A549 (cell line): ENCODE measurements around the gene MANF. TPM values are rescaled to one million over a fixed set of nuclear protein-coding genes. Genes with fewer than 3 reads are reported as not detected.

ENCODE experiments used
- ATAC-seq, 2 experiments: fragments of 200-7000 bp in 1 of 2; fragments of >200 bp in 1 of 2; cut with Nextera tagmentation in 1 of 2; cut with Tn5 transposase in 1 of 2; 3 replicates each; pipeline versions ENCODE4 v1.8.0 to v1.9.1; 2018 to 2020; ENCODE audit warnings: mild to moderate bottlenecking in 1 of 2, moderate library complexity in 1 of 2
- CTCF ChIA-PET: fragments of 300-600 bp; sonication (Branson Sonifier 250); formaldehyde crosslinking; extraction: SDS; loops from one replicate; lab custom pipeline; 2021; ENCODE audit warnings: antibody characterized with exemption, inconsistent platforms; lab: Yijun Ruan, JAX
- POLR2A ChIA-PET: fragments of 350-600 bp; formaldehyde crosslinking; extraction: SDS; loops from one replicate; lab custom pipeline; 2021; ENCODE audit warnings: antibody characterized with exemption, inconsistent platforms; lab: Yijun Ruan, JAX
- DNase-seq, 2 experiments: peaks; one replicate each; pipeline versions ENCODE4 v3.0.0 to v3.0.0-alpha.2; 2011 to 2016; ENCODE audit warnings: low read depth in 1 of 2, low spot score in 1 of 2
- FAIRE-seq: peaks from 2 replicates; lab custom pipeline; 2011; peaks lifted over from hg19 to GRCh38; lab: Jason Lieb, UNC
- H3K27ac ChIP-seq, 2 experiments: fragments of >200 bp; sonication (Bioruptor Twin); formaldehyde crosslinking; 3 replicates each; pipeline ENCODE4 v1.5.1; 2016 to 2017
- H3K4me1 ChIP-seq: fragments of >200 bp; sonication (Bioruptor Twin); formaldehyde crosslinking; 3 replicates; pipeline ENCODE4 v1.6.1; 2016
- H3K4me2 ChIP-seq: fragments of >200 bp; sonication (Bioruptor Twin); formaldehyde crosslinking; 3 replicates; pipeline ENCODE4 v1.6.1; 2016
- H3K4me3 ChIP-seq: fragments of >200 bp; sonication (Bioruptor Twin); formaldehyde crosslinking; 3 replicates; pipeline ENCODE4 v1.5.1; 2016
- H3K9me3 ChIP-seq: fragments of >200 bp; sonication (Bioruptor Twin); formaldehyde crosslinking; 3 replicates; pipeline ENCODE4 v1.6.1; 2016
- BHLHE40 ChIP-seq: IDR thresholded peaks from 2 replicates; pipeline ENCODE4 v1.6.1; 2012; ENCODE audit warnings: low read depth, low read length, inconsistent platforms
- CHD2 ChIP-seq: fragments of 150-350 bp; IDR thresholded peaks from 2 replicates; pipeline ENCODE4 v1.6.1; 2014; ENCODE audit warnings: low read length; ENCODE audit not compliant: partially characterized antibody
- EP300 ChIP-seq, 2 experiments: fragments of >200 bp; sonication (Bioruptor Twin); formaldehyde crosslinking; IDR thresholded peaks; 2 replicates in 1 of 2; 3 replicates in 1 of 2; pipeline ENCODE4 v1.6.1; 2016 to 2017
- HOXA7 ChIP-seq: fragments of 250-450 bp; sonication (Bioruptor Pico); IDR thresholded peaks from 2 replicates; pipeline ENCODE4 v1.5.0; 2020; ENCODE audit warnings: mild to moderate bottlenecking, moderate library complexity
- JUN ChIP-seq, 2 experiments: fragments of >200 bp; sonication (Bioruptor Twin); formaldehyde crosslinking; IDR thresholded peaks; 2 replicates in 1 of 2; 3 replicates in 1 of 2; pipeline ENCODE4 v1.6.1; 2016 to 2017
- JUNB ChIP-seq: fragments of >200 bp; sonication (Bioruptor Twin); formaldehyde crosslinking; IDR thresholded peaks from 2 replicates; pipeline ENCODE4 v1.6.1; 2016
- KDM5A ChIP-seq: fragments of 200-600 bp; sonication (generic); IDR thresholded peaks from 2 replicates; pipeline ENCODE4 v1.6.1; 2016; ENCODE audit warnings: antibody characterized with exemption, mild to moderate bottlenecking
- NFE2L2 ChIP-seq: fragments of 150-350 bp; conservative IDR thresholded peaks from 2 replicates; pipeline ENCODE4 v1.6.1; 2014; ENCODE audit warnings: low read length
- POLR2AphosphoS2 ChIP-seq: conservative IDR thresholded peaks from 2 replicates; pipeline ENCODE4 v1.6.1; 2012; ENCODE audit warnings: low read length, improper control_type of control experiment, inconsistent platforms
- RCOR1 ChIP-seq: fragments of 150-350 bp; IDR thresholded peaks from 2 replicates; pipeline ENCODE4 v1.6.1; 2014; ENCODE audit warnings: antibody characterized with exemption, low read length, low read depth
- RNF2 ChIP-seq: fragments of 200-600 bp; sonication (generic); IDR thresholded peaks from 2 replicates; pipeline ENCODE4 v1.6.1; 2016; ENCODE audit warnings: low read depth, mild to moderate bottlenecking, antibody characterized with exemption, moderate library complexity, borderline replicate concordance
- SMC3 ChIP-seq: fragments of >200 bp; sonication (Bioruptor Twin); formaldehyde crosslinking; IDR thresholded peaks from 3 replicates; pipeline ENCODE4 v1.6.1; 2018; ENCODE audit warnings: inconsistent platforms
- TFCP2L1 ChIP-seq: fragments of 250-450 bp; sonication (Bioruptor Pico); IDR thresholded peaks from 2 replicates; pipeline ENCODE4 v1.5.0; 2021; ENCODE audit warnings: mild to moderate bottlenecking
- ZC3H11A ChIP-seq: fragments of 450-650 bp; IDR thresholded peaks from 2 replicates; pipeline ENCODE4 v1.6.1; 2014; ENCODE audit warnings: antibody characterized with exemption, mild to moderate bottlenecking
- ZNF302 ChIP-seq: fragments of 250-450 bp; sonication (Bioruptor Pico); IDR thresholded peaks from 2 replicates; pipeline ENCODE4 v1.9.0; 2021; ENCODE audit warnings: inconsistent platforms, mild to moderate bottlenecking, moderate library complexity
- WGBS: methylation state at CpG from one replicate; pipeline ENCODE4 v1.1.6; 2017; ENCODE audit errors: missing lambda C conversion rate; 5-methylcytosine and 5-hydroxymethylcytosine counted together
- polyA plus RNA-seq, 4 experiments: library from polyadenylated mRNA; depleted of rRNA in 3 of 4; stranded (reverse); fragments of >200 nt; fragmentation: RNase III in 1 of 4; extraction: RNeasy Plus Mini Kit Qiagen cat#74134 plus additional on column Dnase treatment in 1 of 4; gene quantifications; 2 replicates in 3 of 4; 3 replicates in 1 of 4; pipeline ENCODE4 v1.2.3, GENCODE V29; 2011 to 2017
- TF ChIP-seq, protein P1 (sequence below): fragments of 250-450 bp; sonication (Bioruptor Pico); IDR thresholded peaks from 2 replicates; pipeline ENCODE4 v1.5.0; 2021; ENCODE audit warnings: mild to moderate bottlenecking, moderate library complexity, borderline replicate concordance
- TF ChIP-seq, protein P2 (sequence below): IDR thresholded peaks from 2 replicates; pipeline ENCODE4 v1.6.1; 2012; ENCODE audit warnings: low read depth, borderline replicate concordance

The MANF gene
- polyA plus RNA-seq, 2 of the 4 experiments (the other 2 are of a cell fraction), result 67.8 to 84.9 TPM

DNA sequence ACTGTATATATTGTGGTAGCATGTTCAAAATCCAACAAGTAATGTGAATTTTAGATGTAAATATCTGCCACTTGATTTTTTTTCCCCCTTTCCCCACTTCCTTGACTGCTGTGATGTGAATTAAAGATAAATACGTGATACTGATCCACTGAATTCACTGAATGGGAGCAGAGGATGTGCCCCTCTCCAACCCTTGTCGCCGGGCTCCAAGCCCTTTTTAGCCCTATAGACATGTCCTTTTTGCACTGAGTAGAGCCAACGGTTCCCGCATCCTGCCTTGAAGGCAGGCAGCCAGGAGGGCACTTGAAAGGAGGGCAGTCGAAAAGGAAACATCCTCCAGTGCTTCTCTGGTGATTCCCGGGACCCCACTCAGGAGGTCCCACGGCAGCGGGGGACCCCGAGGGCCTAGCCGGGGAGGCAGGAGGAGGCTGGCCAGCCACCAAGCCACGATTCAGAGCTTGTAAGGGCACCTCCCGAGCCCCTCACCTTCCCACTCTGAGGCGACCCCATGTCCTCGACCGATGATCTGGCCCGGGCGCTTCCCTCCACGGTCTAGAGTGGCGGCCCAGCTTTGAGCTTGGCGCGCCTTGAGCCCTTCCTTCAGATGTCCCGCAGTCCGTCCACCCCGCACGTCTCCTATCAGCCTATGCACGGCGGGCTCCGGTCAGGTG, 901 bp upstream of the MANF start:
- ChIA-PET POLR2A (interaction anchor here (1.3 kb wide), 1 partner anchor 41 kb away, joined by 3 read pairs; no protein-coding TSS in a partner anchor), CTCF (interaction anchor here (1.4 to 9.2 kb wide), 3 partner anchors 12 to 812 kb away, joined by 3 to 106 read pairs (median 10); partner anchors contain the start of genes CISH and MAPKAPK3)
- no peak for FAIRE-seq

DNA sequence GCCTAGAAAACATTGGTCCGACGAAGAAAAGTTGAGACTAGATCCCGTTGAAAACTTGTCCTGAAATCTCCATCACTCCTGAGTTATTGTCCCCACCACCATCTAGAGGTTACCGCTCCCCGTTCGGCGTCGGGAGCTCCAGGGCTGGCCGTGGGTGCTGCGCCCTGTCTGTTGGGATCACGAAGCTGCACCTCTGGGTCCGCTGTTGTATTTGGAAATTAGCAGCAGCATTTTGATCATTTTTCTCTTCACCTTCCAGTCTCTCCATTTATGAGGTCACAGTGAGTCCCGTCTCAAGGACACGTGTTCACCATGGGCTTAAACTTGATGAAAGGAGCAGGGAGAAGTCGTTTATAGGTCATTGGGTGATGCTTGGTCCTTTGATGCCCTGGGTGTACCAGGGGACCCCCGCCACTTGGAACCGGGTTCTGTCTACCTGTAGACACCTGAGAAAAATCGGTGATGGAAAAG, 565 bp downstream of the MANF start:
- ChIA-PET POLR2A (interaction anchor here (0.6 to 1.6 kb wide), 7 partner anchors 43 to 817 kb away, joined by 3 to 9 read pairs (median 4); partner anchors contain the start of genes CISH, DCAF1 and HEMK1), CTCF (interaction anchor here (2.6 to 9.2 kb wide), 2 partner anchors 13 to 771 kb away, joined by 10 to 106 read pairs; partner anchors contain the start of genes CISH and MAPKAPK3)
- no peak for DNase-seq
- ATAC-seq, result 0 out of 6 replicates have a peak, but pooled peaks of 1 of the 2 experiments have one; percentile 3
- H3K4me1 ChIP-seq, result peaks cover 35% of the 10 kb centered on the region
- H3K4me2 ChIP-seq, result peak overlapping the region; percentile 98
- FAIRE-seq, result no peak
- 5% methylated on average over 18 of the region's 18 CpGs for WGBS
- H3K27ac ChIP-seq, result peak overlapping the region; percentile 85 to 99
- H3K9me3 ChIP-seq, result no peaks in the 10 kb centered on the region
- H3K4me3 ChIP-seq, result peak overlapping the region; percentile 95
- TF ChIP-seq SMC3 (no peak), NFE2L2 (no peak; the same call in 1 of the 2 replicates), CHD2 (no peak), KDM5A (no peak), POLR2AphosphoS2 (no peak)
- TF ChIP-seq, protein P1, sequence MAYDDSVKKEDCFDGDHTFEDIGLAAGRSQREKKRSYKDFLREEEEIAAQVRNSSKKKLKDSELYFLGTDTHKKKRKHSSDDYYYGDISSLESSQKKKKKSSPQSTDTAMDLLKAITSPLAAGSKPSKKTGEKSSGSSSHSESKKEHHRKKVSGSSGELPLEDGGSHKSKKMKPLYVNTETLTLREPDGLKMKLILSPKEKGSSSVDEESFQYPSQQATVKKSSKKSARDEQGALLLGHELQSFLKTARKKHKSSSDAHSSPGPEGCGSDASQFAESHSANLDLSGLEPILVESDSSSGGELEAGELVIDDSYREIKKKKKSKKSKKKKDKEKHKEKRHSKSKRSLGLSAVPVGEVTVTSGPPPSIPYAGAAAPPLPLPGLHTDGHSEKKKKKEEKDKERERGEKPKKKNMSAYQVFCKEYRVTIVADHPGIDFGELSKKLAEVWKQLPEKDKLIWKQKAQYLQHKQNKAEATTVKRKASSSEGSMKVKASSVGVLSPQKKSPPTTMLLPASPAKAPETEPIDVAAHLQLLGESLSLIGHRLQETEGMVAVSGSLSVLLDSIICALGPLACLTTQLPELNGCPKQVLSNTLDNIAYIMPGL (CRISPR knock-in tag), result no peak

More for the DNA sequence above, 901 bp upstream of the MANF start:
- Histone ChIP-seq H3K4me1 (peaks cover 28% of the 10 kb centered on the region), H3K9me3 (no peaks in the 10 kb centered on the region), H3K4me3 (peak overlapping the region; percentile 95), H3K27ac (peak overlapping the region; percentile 97 to 99), H3K4me2 (peak overlapping the region; percentile 90)
- WGBS, result 2% methylated on average over 6 of the region's 29 CpGs
- TF ChIP-seq ZNF302 (CRISPR knock-in tag) (no peak), TFCP2L1 (CRISPR knock-in tag) (no peak), JUN (IDR thresholded peaks at IDR 0.05) (0 out of 5 replicates have a peak, but pooled peaks of 1 of the 2 experiments have one; percentile 8)
- ATAC-seq (peak; percentile 36 to 49; a peak in 4 of 6 replicates), DNase-seq (no peak)

GRCh38 chr3:51386159-51386851, 1.2 kb downstream of the MANF start:
- DNase-seq, result no peak
- Histone ChIP-seq H3K4me2 (peak overlapping the region; percentile 98), H3K4me1 (peaks cover 36% of the 10 kb centered on the region), H3K27ac (peak overlapping the region; percentile 85 to 99), H3K4me3 (peak overlapping the region; percentile 95), H3K9me3 (no peaks in the 10 kb centered on the region)
- no peak for ATAC-seq
- no peak for TF ChIP-seq RNF2
- no peak for TF ChIP-seq TFCP2L1 (CRISPR knock-in tag)
- no peak for TF ChIP-seq BHLHE40
- TF ChIP-seq RCOR1, result no peak
- no peak for TF ChIP-seq ZC3H11A
- TF ChIP-seq JUNB, result no peak
- TF ChIP-seq HOXA7 (CRISPR knock-in tag), result no peak
- TF ChIP-seq, protein P2, sequence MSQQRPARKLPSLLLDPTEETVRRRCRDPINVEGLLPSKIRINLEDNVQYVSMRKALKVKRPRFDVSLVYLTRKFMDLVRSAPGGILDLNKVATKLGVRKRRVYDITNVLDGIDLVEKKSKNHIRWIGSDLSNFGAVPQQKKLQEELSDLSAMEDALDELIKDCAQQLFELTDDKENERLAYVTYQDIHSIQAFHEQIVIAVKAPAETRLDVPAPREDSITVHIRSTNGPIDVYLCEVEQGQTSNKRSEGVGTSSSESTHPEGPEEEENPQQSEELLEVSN, result no peak
- no peak for TF ChIP-seq EP300 (IDR thresholded peaks at IDR 0.05)
- no peak for FAIRE-seq
- ChIA-PET CTCF (interaction anchor here (4.4 to 9.2 kb wide), 2 partner anchors 295 to 772 kb away, joined by 26 to 106 read pairs; partner anchors contain the start of genes CISH and MAPKAPK3), POLR2A (interaction anchor here (1.6 kb wide), 1 partner anchor 817 kb away, joined by 9 read pairs; the partner anchor contains the start of gene HEMK1)
- WGBS, result 26% methylated on average over 8 of the region's 8 CpGs
